Stimulated activated CD4-positive, alpha-beta T cell treated with anti-CD3 and anti-CD28 coated beads, Interleukin-4, amount 100 ng/mL, for 24 hours (primary cell): ENCODE measurements around the gene ZKSCAN4.

Experiments used
- DNase-seq: peaks from one replicate; pipeline ENCODE4 v3.0.0-alpha.2; 2020

ZKSCAN4 gene

GRCh38 chr6:28248916-28249315 lies 3.2 kb downstream of the ZKSCAN4 start:
- DNase-seq: no peak

DNA sequence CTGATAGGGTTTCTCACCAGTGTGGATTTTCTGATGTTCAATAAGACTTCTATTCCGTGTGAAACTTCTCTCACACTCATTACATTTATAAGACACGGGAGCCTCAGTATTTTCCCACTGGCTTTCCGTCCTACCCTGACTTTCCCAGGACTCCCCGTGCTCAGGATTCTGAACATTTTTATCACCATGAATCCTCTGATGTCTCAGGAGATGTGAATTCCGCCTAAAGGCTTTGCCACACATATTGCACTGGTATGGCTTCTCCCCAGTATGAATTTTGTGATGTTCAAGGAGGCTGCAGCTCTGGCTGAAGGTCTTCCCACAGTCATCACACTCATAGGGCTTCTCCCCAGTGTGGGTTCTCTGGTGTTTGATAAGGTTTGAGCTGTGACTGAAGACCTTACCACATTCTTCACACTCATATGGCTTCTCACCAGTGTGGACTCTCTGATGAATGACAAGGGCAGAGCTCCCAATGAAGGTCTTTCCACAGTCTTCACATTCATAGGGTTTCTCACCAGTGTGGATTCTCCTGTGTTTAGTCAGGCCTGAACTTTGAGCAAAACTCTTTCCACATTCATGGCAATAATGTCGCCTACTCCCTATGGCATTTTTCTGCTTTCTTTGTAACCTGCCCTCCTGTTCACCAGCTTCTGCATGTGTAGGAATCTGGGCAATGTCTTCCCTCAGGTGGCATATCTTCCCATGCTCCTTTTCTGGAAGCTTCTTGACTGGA lies 6.7 kb downstream of the ZKSCAN4 start:
- no peak for DNase-seq

DNA sequence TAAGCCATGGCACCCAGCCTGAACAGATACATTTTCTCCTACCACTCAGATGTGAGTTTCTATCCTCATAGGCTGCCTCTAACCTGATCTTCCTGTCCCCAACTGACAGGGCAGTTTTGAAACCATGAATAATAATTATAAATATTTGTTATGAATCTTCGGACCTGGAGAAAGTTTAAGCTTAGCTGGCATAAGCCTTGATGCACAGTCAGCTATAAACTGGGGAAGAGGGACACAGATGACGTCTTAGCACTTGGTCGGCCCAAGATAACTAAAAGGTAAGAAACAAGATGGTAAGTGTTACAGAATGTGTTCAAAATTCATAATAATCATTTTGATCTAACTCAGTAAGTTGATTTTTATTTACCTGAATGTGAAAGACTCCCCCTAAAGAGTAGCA lies 8.1 kb downstream of the ZKSCAN4 start:
- no peak for DNase-seq

- DNase-seq: no peak
Measured at GRCh38 chr6:28240471-28240870, 11.6 kb downstream of the ZKSCAN4 start.

DNA sequence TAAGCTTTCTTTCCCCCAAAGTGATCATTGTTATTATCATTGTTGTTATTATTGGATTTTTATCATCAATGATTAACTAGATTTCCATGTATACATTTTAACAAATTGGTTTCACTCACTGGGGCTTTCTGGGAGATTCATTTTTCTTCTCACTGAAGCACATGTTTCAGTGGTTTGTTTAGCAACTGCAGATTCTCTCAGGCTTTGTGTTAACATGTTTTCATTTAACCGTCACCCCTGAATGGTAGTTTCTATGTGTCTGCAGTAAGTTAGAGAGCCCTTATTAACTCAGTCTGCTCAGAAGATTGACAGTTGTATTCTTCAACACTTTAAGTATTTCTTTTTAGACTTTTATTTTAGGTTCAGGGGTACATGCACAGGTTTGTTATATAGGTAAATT lies 12.4 kb downstream of the ZKSCAN4 start:
- DNase-seq: no peak

DNA sequence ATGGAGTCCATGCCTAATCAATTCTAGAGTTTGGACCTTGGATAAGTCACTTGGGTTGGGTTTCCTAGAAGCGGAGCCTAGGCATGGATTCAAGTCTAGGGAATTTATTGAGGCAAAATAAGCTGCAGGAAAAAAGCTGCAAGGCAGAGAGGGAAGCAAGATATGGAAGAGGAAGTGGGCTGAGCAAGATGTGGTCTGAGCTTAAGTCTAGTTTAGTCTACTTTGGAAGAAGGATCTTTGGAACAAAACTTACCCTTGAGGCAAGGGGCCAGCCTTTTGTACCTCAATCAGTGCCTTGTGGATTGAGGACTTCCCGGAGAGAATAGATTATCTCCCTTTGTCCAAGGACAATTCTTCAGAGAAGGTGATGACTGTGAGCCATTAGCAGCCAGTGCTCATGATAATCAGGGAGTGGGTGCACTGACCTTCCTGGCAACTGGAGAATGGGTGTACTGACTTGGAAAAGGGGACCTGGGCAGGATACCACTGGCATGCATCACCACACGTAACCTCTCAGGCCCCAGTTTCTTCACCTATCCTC lies 16.1 kb downstream of the ZKSCAN4 start:
- DNase-seq: no peak

DNA sequence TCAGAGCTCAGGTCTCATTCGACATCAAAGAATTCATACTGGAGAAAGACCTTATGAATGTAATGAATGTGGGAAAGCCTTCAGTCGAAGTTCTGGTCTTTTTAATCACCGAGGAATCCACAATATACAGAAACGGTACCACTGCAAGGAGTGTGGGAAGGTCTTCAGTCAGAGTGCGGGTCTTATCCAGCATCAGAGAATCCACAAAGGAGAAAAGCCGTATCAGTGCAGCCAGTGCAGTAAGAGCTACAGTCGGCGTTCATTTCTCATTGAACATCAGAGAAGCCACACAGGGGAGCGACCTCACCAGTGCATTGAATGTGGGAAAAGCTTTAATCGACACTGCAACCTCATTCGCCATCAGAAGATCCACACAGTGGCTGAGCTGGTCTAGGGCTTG lies 19.3 kb downstream of the ZKSCAN4 start:
- no peak for DNase-seq

GRCh38 chr6:28226460-28226859 lies 25.6 kb downstream of the ZKSCAN4 start:
- no peak for DNase-seq

- peak; percentile 56 for DNase-seq
Measured at GRCh38 chr6:28225056-28225834, 26.8 kb downstream of the ZKSCAN4 start, which contains the start of gene ZSCAN9. Gene ZSCAN9 (plus strand): TSS chr6:28225275. CDS start chr6:28227085, 1,810 bp downstream.

- DNase-seq: no peak
Measured at GRCh38 chr6:28224131-28225055, 27.7 kb downstream of the ZKSCAN4 start.

- DNase-seq: no peak
Measured at GRCh38 chr6:28220257-28221133, 31.6 kb downstream of the ZKSCAN4 start.

DNA sequence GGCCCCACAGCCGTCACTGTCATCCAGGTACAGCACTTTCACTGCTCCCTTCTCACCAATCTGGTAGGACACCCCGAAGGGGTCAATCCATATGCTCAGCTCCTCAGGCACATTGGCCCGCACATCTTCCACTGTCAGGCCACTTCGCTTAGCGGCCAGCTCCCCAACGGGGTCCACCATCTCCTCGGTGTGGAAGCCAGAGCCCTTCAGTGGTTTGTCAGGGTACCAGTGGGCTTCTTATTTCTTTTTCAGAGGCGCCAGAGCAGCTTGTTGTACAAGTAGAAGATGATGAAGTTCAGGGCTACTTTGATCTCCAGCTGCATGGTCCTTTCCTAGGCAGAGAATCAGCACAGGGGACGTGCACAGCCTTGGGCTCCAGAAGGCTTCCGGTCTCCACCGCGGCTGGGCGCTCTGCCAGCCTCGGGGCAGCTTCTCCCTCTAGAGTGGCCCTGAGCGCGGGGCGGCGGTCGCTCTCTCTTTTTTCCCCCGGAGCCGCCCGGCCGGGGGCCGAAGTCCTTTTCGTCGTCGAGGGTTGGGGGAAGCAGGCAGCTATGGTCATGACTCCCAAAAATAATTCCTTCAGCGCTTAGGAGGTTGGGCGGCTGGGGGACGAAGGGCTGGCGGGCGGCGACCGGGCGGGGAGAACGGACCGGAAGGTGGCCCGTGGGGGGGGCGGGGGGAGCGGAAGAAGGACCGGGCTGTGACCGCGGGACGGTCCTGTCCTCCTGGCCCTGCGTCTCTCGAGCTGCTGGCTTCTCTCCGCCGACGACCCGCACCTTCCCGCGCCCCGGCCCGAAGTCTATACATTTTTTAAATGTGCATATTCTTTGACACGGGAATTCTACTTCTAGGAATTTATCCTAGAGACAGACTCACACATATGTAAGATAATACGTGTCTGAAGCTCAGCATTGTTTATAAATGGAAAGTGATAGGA lies 33.5 kb downstream of the ZKSCAN4 start:
- DNase-seq: no peak

GRCh38 chr6:28217890-28218289 lies 34.2 kb downstream of the ZKSCAN4 start:
- DNase-seq: no peak

GRCh38 chr6:28215425-28215824 lies 36.6 kb downstream of the ZKSCAN4 start:
- no peak for DNase-seq

- DNase-seq: no peak
Measured at GRCh38 chr6:28213213-28213523, 38.9 kb downstream of the ZKSCAN4 start.

- DNase-seq: peak; percentile 66
Measured at GRCh38 chr6:28212510-28213212, 39.4 kb downstream of the ZKSCAN4 start.

- DNase-seq: no peak
Measured at GRCh38 chr6:28211840-28212509, 40.1 kb downstream of the ZKSCAN4 start.

- no peak for DNase-seq
Measured at GRCh38 chr6:28209753-28210535, 42.1 kb downstream of the ZKSCAN4 start.
